GM12878 (cell line): Measurements from ENCODE around the gene EYA4. TPM values are rescaled to one million over a fixed set of nuclear protein-coding genes. Genes with fewer than 3 reads are reported as not detected.

ENCODE experiments used
- ATAC-seq: fragments of 200-7000 bp; cut with Tn5 transposase; 3 replicates; pipeline ENCODE4 v1.9.1; 2020; ENCODE audit warnings: mild to moderate bottlenecking, moderate library complexity
- BruUV-seq: library from RNA; stranded (reverse); fragments of 400-500 nt; replicated peaks from 2 replicates; lab custom pipeline; 2021; lab: Mats Ljungman, UMichigan
- CTCF ChIA-PET: fragments of 300-600 bp; sonication (Branson Sonifier 250); formaldehyde crosslinking; extraction: SDS; loops from one replicate; lab custom pipeline; 2021; ENCODE audit warnings: inconsistent platforms; lab: Yijun Ruan, JAX
- POLR2A ChIA-PET: fragments of 350-600 bp; formaldehyde crosslinking; extraction: SDS; loops from one replicate; lab custom pipeline; 2021; ENCODE audit warnings: inconsistent platforms; lab: Charles Lee
- RAD21 ChIA-PET: fragments of 300-600 bp; sonication (Branson Sonifier 250); formaldehyde crosslinking; loops from one replicate; lab custom pipeline; 2023; ENCODE audit warnings: antibody characterized with exemption; ENCODE audit not compliant: unreplicated experiment; lab: Charles Lee
- SMC1A ChIA-PET: fragments of 300-600 bp; sonication (Branson Sonifier 250); formaldehyde crosslinking; loops from one replicate; lab custom pipeline; 2023; ENCODE audit not compliant: unreplicated experiment, uncharacterized antibody; lab: Charles Lee
- DNase-seq: peaks from one replicate; pipeline ENCODE4 v3.0.0-alpha.2; 2011; ENCODE audit warnings: low read depth, low spot score
- FAIRE-seq: peaks from 3 replicates; lab custom pipeline; 2011; peaks lifted over from hg19 to GRCh38; lab: Jason Lieb, UNC
- H2AFZ ChIP-seq: 2 replicates; pipeline ENCODE4 v1.6.0; 2011; ENCODE audit warnings: low read depth, low read length, control low read depth; ENCODE audit not compliant: control insufficient read depth
- H3K27ac ChIP-seq: 2 replicates; pipeline ENCODE4 v1.5.1; 2011; ENCODE audit warnings: control low read depth; ENCODE audit not compliant: control insufficient read depth, insufficient read depth
- H3K27me3 ChIP-seq, 2 experiments: replicated peaks in 1 of 2; 2 replicates each; pipeline versions ENCODE4 v1.6.0 to v1.6.1; 2011; ENCODE audit warnings: low read length in 1 of 2; ENCODE audit not compliant: control insufficient read depth in 2 of 2, insufficient read depth in 2 of 2
- H3K36me3 ChIP-seq, 2 experiments: 2 replicates each; pipeline ENCODE4 v1.5.1; 2011; ENCODE audit warnings: low read length in 1 of 2; ENCODE audit not compliant: control insufficient read depth in 2 of 2, insufficient read depth in 2 of 2
- H3K4me1 ChIP-seq: 2 replicates; pipeline ENCODE4 v1.6.1; 2011; ENCODE audit warnings: mild to moderate bottlenecking, low read length, moderate library complexity, mixed read lengths; ENCODE audit not compliant: control insufficient read depth, insufficient read depth
- H3K4me2 ChIP-seq: 2 replicates; pipeline ENCODE4 v1.6.0; 2011; ENCODE audit warnings: control low read depth; ENCODE audit not compliant: control insufficient read depth, insufficient read depth
- H3K4me3 ChIP-seq: fragments of 200-600 bp; sonication (generic); 2 replicates; pipeline ENCODE4 v1.5.1; 2016
- H3K79me2 ChIP-seq: 2 replicates; pipeline ENCODE4 v1.6.0; 2011; ENCODE audit warnings: low read length; ENCODE audit not compliant: control insufficient read depth, insufficient read depth
- H3K9ac ChIP-seq: 2 replicates; pipeline ENCODE4 v1.8.0; 2011; ENCODE audit warnings: low read length, control low read depth, mixed read lengths; ENCODE audit not compliant: control insufficient read depth, insufficient read depth
- H3K9me3 ChIP-seq: replicated peaks from 3 replicates; pipeline ENCODE4 v1.5.1; 2011; ENCODE audit warnings: mild to moderate bottlenecking, low read length; ENCODE audit not compliant: control insufficient read depth, insufficient read depth
- H4K20me1 ChIP-seq: 2 replicates; pipeline ENCODE4 v1.6.0; 2011; ENCODE audit not compliant: control insufficient read depth, insufficient read depth
- BCL3 ChIP-seq: IDR thresholded peaks from 2 replicates; pipeline ENCODE4 v1.6.1; 2011; ENCODE audit warnings: borderline replicate concordance, low read depth, mild to moderate bottlenecking, moderate library complexity, low read length; ENCODE audit not compliant: insufficient read depth, poor library complexity, severe bottlenecking
- BHLHE40 ChIP-seq, 2 experiments: fragments of 450-650 bp in 1 of 2; IDR thresholded peaks; 2 replicates each; pipeline ENCODE4 v1.6.1; 2011 to 2017; ENCODE audit warnings: low read depth in 2 of 2, borderline replicate concordance in 1 of 2, improper control_type of control experiment in 1 of 2, low read length in 1 of 2, mild to moderate bottlenecking in 1 of 2
- BRCA1 ChIP-seq: IDR thresholded peaks from 2 replicates; pipeline ENCODE4 v1.6.1; 2011; ENCODE audit warnings: low read depth, low read length, improper control_type of control experiment
- CHD2 ChIP-seq: IDR thresholded peaks from 2 replicates; pipeline ENCODE4 v1.6.1; 2011; ENCODE audit warnings: low read depth, low read length, improper control_type of control experiment, borderline replicate concordance
- CREM ChIP-seq: IDR thresholded peaks from 2 replicates; pipeline ENCODE4 v1.6.1; 2014; ENCODE audit warnings: antibody characterized with exemption, low read depth
- GABPA ChIP-seq: IDR thresholded peaks from 2 replicates; pipeline ENCODE4 v1.6.1; 2014; ENCODE audit warnings: antibody characterized with exemption, low read depth, mild to moderate bottlenecking, inconsistent platforms
- GATAD2B ChIP-seq: fragments of 450-650 bp; conservative IDR thresholded peaks from 2 replicates; pipeline ENCODE4 v1.6.1; 2017; ENCODE audit warnings: low read depth, mild to moderate bottlenecking, moderate library complexity
- KAT2A ChIP-seq: conservative IDR thresholded peaks from 2 replicates; pipeline ENCODE4 v1.6.1; 2011; ENCODE audit warnings: low read depth, low read length; ENCODE audit not compliant: control insufficient read depth
- PAX8 ChIP-seq: fragments of 450-650 bp; IDR thresholded peaks from 2 replicates; pipeline ENCODE4 v1.6.1; 2017; ENCODE audit warnings: mild to moderate bottlenecking, moderate library complexity
- RELA ChIP-seq: fragments of 450-650 bp; IDR thresholded peaks from 2 replicates; pipeline ENCODE4 v1.8.0; 2014; ENCODE audit warnings: borderline replicate concordance; ENCODE audit not compliant: partially characterized antibody
- SIN3A ChIP-seq: IDR thresholded peaks from 2 replicates; pipeline ENCODE4 v1.6.1; 2012; ENCODE audit warnings: low read depth, low read length, improper control_type of control experiment
- SMAD5 ChIP-seq: IDR thresholded peaks from 2 replicates; pipeline ENCODE4 v1.6.1; 2016; ENCODE audit warnings: antibody characterized with exemption, low read depth
- SRF ChIP-seq, 2 experiments: IDR thresholded peaks; 2 replicates each; pipeline ENCODE4 v1.6.1; 2011; ENCODE audit warnings: low read depth in 2 of 2, low read length in 2 of 2, mild to moderate bottlenecking in 1 of 2, moderate library complexity in 1 of 2
- SUZ12 ChIP-seq: fragments of 200-600 bp; sonication (generic); IDR thresholded peaks from one replicate; pipeline ENCODE4 v1.6.1; 2018; ENCODE audit warnings: antibody characterized with exemption, mild to moderate bottlenecking; ENCODE audit not compliant: unreplicated experiment
- YBX1 ChIP-seq: fragments of 450-650 bp; IDR thresholded peaks from 2 replicates; pipeline ENCODE4 v1.6.1; 2016; ENCODE audit warnings: antibody characterized with exemption
- WGBS: methylation state at CpG from one replicate; pipeline ENCODE4 v1.1.6; 2016; ENCODE audit warnings: low lambda C conversion rate; ENCODE audit not compliant: insufficient replicate concordance, insufficient coverage; ENCODE audit errors: missing lambda C conversion rate; 5-methylcytosine and 5-hydroxymethylcytosine counted together
- in situ Hi-C: fragments of 300-500 bp; cut with MboI; formaldehyde crosslinking; loops from 9 replicates; pipeline ENCODE4 v1.14.3; 2018; ENCODE audit warnings: mixed read lengths
- intact Hi-C: fragments of 100-400 bp; cut with micrococcal nuclease; formaldehyde crosslinking; loops from one replicate; pipeline ENCODE4 v1.14.2; 2022; ENCODE audit not compliant: unreplicated experiment
- polyA plus RNA-seq, 11 experiments: library from polyadenylated mRNA; depleted of rRNA in 4 of 11; unstranded in 6 of 11; stranded (reverse) in 5 of 11; fragments of >200 nt; fragmentation: Nextera tagmentation in 4 of 11; fragmentation: Illumina TruSeq in 1 of 11; extraction: Ambion mirVana in 4 of 11; extraction: Trizol in 1 of 11; gene quantifications; 1 replicate in 1 of 11; 2 replicates in 10 of 11; pipeline versions ENCODE4 v1.2.1 to v1.2.3, GENCODE V29; 2011 to 2016; ENCODE audit warnings: inconsistent platforms in 2 of 11, missing spikeins in 2 of 11, low read depth in 1 of 11
- total RNA-seq, 4 experiments: library from RNA; depleted of rRNA in 3 of 4; stranded (reverse); fragments of >200 nt in 3 of 4; fragmentation: Illumina TruSeq in 1 of 4; extraction: Trizol in 1 of 4; gene quantifications; 2 replicates each; pipeline versions ENCODE4 v1.2.1 to v1.2.3, GENCODE V29; 2013 to 2021

Gene EYA4
- total and polyA plus RNA-seq, 10 of the 15 experiments (the other 5 are each of a cell fraction or from before 2014, with no cell fraction given) = 0.02 TPM; not detected in 9

DNA sequence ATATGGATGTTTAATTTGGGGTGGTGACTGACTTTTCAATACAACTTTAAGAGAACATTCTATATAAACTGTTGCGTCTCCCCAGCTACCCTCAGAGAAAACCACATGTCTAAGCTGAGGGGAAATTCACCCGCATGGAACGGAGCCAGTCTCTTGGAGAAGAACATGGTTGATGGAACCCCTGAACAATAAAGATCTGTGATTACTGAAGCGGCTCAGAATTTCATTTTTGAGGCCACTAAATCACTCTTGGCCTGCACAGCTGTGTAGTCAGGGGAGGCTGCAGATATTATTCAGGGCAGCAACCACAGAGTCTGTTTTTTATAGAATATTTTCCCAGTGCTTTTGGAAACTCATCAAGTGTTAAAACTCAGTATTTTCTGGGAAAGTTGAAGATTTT lies 73.8 kb downstream of the EYA4 start:
- H3K79me2 ChIP-seq = no peaks in the 10 kb centered on the region
- ChIA-PET POLR2A (no interaction called here), RAD21 (no interaction called here), CTCF (no interaction called here), SMC1A (no interaction called here)
- WGBS = 0% methylated on average over 4 of the region's 4 CpGs
- H3K36me3 ChIP-seq = no peaks in the 10 kb centered on the region
- TF ChIP-seq BCL3 (no peak), CREM (no peak), SUZ12 (no peak), BHLHE40 (IDR thresholded peaks at IDR 0.05; ENCODE audit: borderline replicate concordance in 1 of 2, low read depth in 2 of 2, low read length in 1 of 2) (no peak), KAT2A (no peak)
- ATAC-seq (no peak), FAIRE-seq (no peak), DNase-seq (no peak)
- H3K4me1 ChIP-seq = no peaks in the 10 kb centered on the region
- no peak overlapping the region for H3K4me2 ChIP-seq
- no peaks in the 10 kb centered on the region for H3K9me3 ChIP-seq
- H3K27ac ChIP-seq = no peak overlapping the region
- BruUV-seq = no TSS peak
- in situ Hi-C loops = no loop called here
- no peak overlapping the region for H3K9ac ChIP-seq
- H4K20me1 ChIP-seq = no peaks in the 10 kb centered on the region
- H2AFZ ChIP-seq = no peak overlapping the region
- no peak overlapping the region for H3K4me3 ChIP-seq
- H3K27me3 ChIP-seq = 0 out of 4 replicates have a peak, but pooled peaks cover 0 to 2% of the 10 kb centered on the region in 2 experiments
- intact Hi-C loops = no loop called here

DNA sequence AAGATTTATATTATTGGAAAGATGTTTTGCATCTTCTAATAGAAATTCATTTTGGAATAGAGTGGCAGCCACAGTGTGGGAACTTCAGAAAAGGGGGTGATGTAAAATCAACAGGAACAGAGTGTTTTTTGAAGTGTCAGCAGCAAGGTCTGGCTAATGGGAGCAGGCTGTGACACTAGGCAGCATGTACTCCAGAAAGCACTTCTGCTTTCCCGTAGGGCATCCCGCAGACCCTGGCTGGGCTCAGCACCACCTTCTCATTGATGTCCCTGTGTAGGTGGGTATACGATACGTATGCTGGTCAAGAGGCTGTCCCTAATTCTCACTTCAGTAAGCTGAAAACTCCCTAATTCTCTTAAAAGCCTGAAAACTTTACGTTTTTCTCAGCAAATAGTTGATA lies 74.7 kb downstream of the EYA4 start:
- no peak overlapping the region for H3K9ac ChIP-seq
- intact Hi-C loops (no loop called here), in situ Hi-C loops (no loop called here)
- POLR2A ChIA-PET = no interaction called here
- H3K27me3 ChIP-seq = 0 out of 4 replicates have a peak, but pooled peaks cover 0 to 2% of the 10 kb centered on the region in 2 experiments
- no peaks in the 10 kb centered on the region for H3K79me2 ChIP-seq
- SMC1A ChIA-PET = no interaction called here
- no peak overlapping the region for H3K4me3 ChIP-seq
- CTCF ChIA-PET = no interaction called here
- FAIRE-seq (no peak), DNase-seq (no peak), ATAC-seq (no peak)
- H3K36me3 ChIP-seq = no peaks in the 10 kb centered on the region
- no peak overlapping the region for H3K27ac ChIP-seq
- RAD21 ChIA-PET = no interaction called here
- no peaks in the 10 kb centered on the region for H3K9me3 ChIP-seq
- no TSS peak for BruUV-seq
- no peak overlapping the region for H3K4me2 ChIP-seq
- WGBS = 23% methylated on average over 5 of the region's 5 CpGs
- H3K4me1 ChIP-seq = no peaks in the 10 kb centered on the region
- H2AFZ ChIP-seq = no peak overlapping the region
- no peaks in the 10 kb centered on the region for H4K20me1 ChIP-seq
- TF ChIP-seq SIN3A (no peak), SMAD5 (no peak), GABPA (no peak), GATAD2B (no peak), SRF (IDR thresholded peaks at IDR 0.05; ENCODE audit: low read depth in 2 of 2, low read length in 2 of 2) (no peak), RELA (no peak), BRCA1 (no peak), CHD2 (no peak), YBX1 (no peak), PAX8 (no peak)
